ENCODE measurements around the gene SUN5.

The SUN5 gene

GRCh38 chr20:33022694-33023438 is 18.6 kb upstream of the SUN5 start:
- no peak for TF ChIP-seq EP300 (IDR thresholded peaks at IDR 0.05; ENCODE audit: borderline replicate concordance)
- TF ChIP-seq TCF12 (IDR thresholded peaks at IDR 0.05; ENCODE audit: low read depth), result no peak
- no peak for TF ChIP-seq TAF1 (IDR thresholded peaks at IDR 0.05; ENCODE audit: low read depth)
- no peak for TF ChIP-seq REST (IDR thresholded peaks at IDR 0.05; ENCODE audit: low read depth)
- TF ChIP-seq CEBPB (IDR thresholded peaks at IDR 0.05), result no peak

GRCh38 chr20:33022289-33022688 is 18.1 kb upstream of the SUN5 start:
- no peak for TF ChIP-seq TCF12 (IDR thresholded peaks at IDR 0.05; ENCODE audit: low read depth)
- no peak for TF ChIP-seq TAF1 (IDR thresholded peaks at IDR 0.05; ENCODE audit: low read depth)
- no peak for TF ChIP-seq CEBPB (IDR thresholded peaks at IDR 0.05)
- no peak for TF ChIP-seq EP300 (IDR thresholded peaks at IDR 0.05; ENCODE audit: borderline replicate concordance)
- no peak for TF ChIP-seq ZBTB7A (IDR thresholded peaks at IDR 0.05; ENCODE audit: low read depth)
- TF ChIP-seq CREB1 (IDR thresholded peaks at IDR 0.05; ENCODE audit: low read depth), result no peak
- no peak for TF ChIP-seq FOXM1 (IDR thresholded peaks at IDR 0.05; ENCODE audit: borderline replicate concordance, low read depth)
- no peak for TF ChIP-seq YY1 (IDR thresholded peaks at IDR 0.05; ENCODE audit: low read depth)
- TF ChIP-seq MAX (IDR thresholded peaks at IDR 0.05), result no peak
- TF ChIP-seq TEAD4 (IDR thresholded peaks at IDR 0.05), result no peak
- TF ChIP-seq USF1 (IDR thresholded peaks at IDR 0.05), result no peak
- TF ChIP-seq EGR1 (IDR thresholded peaks at IDR 0.05), result no peak
- TF ChIP-seq NFIC (IDR thresholded peaks at IDR 0.05), result no peak

GRCh38 chr20:33021879-33022278 is 17.6 kb upstream of the SUN5 start:
- TF ChIP-seq NFIC (IDR thresholded peaks at IDR 0.05), result no peak
- TF ChIP-seq REST (IDR thresholded peaks at IDR 0.05; ENCODE audit: low read depth), result no peak
- TF ChIP-seq TEAD4 (IDR thresholded peaks at IDR 0.05), result no peak
- no peak for TF ChIP-seq TAF1 (IDR thresholded peaks at IDR 0.05; ENCODE audit: low read depth)
- TF ChIP-seq MAX (IDR thresholded peaks at IDR 0.05), result no peak
- no peak for TF ChIP-seq USF1 (IDR thresholded peaks at IDR 0.05)
- TF ChIP-seq EGR1 (IDR thresholded peaks at IDR 0.05), result no peak
- TF ChIP-seq FOXM1 (IDR thresholded peaks at IDR 0.05; ENCODE audit: borderline replicate concordance, low read depth), result no peak
- TF ChIP-seq RAD21 (IDR thresholded peaks at IDR 0.05; ENCODE audit: low read depth), result no peak
- TF ChIP-seq YY1 (IDR thresholded peaks at IDR 0.05; ENCODE audit: low read depth), result no peak
- no peak for TF ChIP-seq CREB1 (IDR thresholded peaks at IDR 0.05; ENCODE audit: low read depth)
- no peak for TF ChIP-seq CEBPB (IDR thresholded peaks at IDR 0.05)
- no peak for TF ChIP-seq EP300 (IDR thresholded peaks at IDR 0.05; ENCODE audit: borderline replicate concordance)
- no peak for TF ChIP-seq TCF12 (IDR thresholded peaks at IDR 0.05; ENCODE audit: low read depth)
- TF ChIP-seq ZBTB7A (IDR thresholded peaks at IDR 0.05; ENCODE audit: low read depth), result no peak

- TF ChIP-seq TEAD4 (IDR thresholded peaks at IDR 0.05) (no peak), RAD21 (IDR thresholded peaks at IDR 0.05; ENCODE audit: low read depth) (no peak), TAF1 (IDR thresholded peaks at IDR 0.05; ENCODE audit: low read depth) (no peak), CEBPB (IDR thresholded peaks at IDR 0.05) (no peak), FOXM1 (IDR thresholded peaks at IDR 0.05; ENCODE audit: borderline replicate concordance, low read depth) (no peak), REST (IDR thresholded peaks at IDR 0.05; ENCODE audit: low read depth) (no peak)
Observed at GRCh38 chr20:33020278-33021161, 16.3 kb upstream of the SUN5 start.

Data from Ishikawa (cell line).